GM19397 (cell line): ENCODE data around the gene CFAP65.

ENCODE experiments used
- ATAC-seq: cut with Tn5 transposase; IDR thresholded peaks from one replicate; pipeline ENCODE4 v1.9.1; 2021; ENCODE audit warnings: mild to moderate bottlenecking, moderate library complexity; ENCODE audit not compliant: unreplicated experiment

The CFAP65 gene

GRCh38 chr2:218993345-218994315 lies 47.7 kb downstream of the CFAP65 start, which contains the start of gene CRYBA2:
CRYBA2 (minus strand) TSS chr2:218993422; CDS start chr2:218993176, 246 bp downstream.
- ATAC-seq, result no peak

GRCh38 chr2:218992703-218993344 lies 48.5 kb downstream of the CFAP65 start:
- no peak for ATAC-seq

- ATAC-seq, result no peak
These were observed 49.1 kb downstream of the CFAP65 start for GRCh38 chr2:218992196-218992595.

- no peak for ATAC-seq
These were observed 49.6 kb downstream of the CFAP65 start for GRCh38 chr2:218991674-218992168.

- no peak for ATAC-seq
These were observed 50.7 kb downstream of the CFAP65 start for GRCh38 chr2:218990612-218991011.

GRCh38 chr2:218990052-218990451 lies 51.3 kb downstream of the CFAP65 start:
- ATAC-seq, result no peak

- no peak for ATAC-seq
These were observed 52.7 kb downstream of the CFAP65 start for GRCh38 chr2:218988650-218989049.

GRCh38 chr2:218988164-218988563 lies 53.2 kb downstream of the CFAP65 start:
- ATAC-seq, result no peak

GRCh38 chr2:218986148-218986761 lies 55.1 kb downstream of the CFAP65 start:
- ATAC-seq, result no peak

GRCh38 chr2:218985325-218986091 lies 55.8 kb downstream of the CFAP65 start:
- no peak for ATAC-seq

- no peak for ATAC-seq
These were observed 56.3 kb downstream of the CFAP65 start, which contains the start of gene FEV for GRCh38 chr2:218985021-218985324. FEV (minus strand) TSS chr2:218985184; CDS start chr2:218985075, 109 bp downstream.

- ATAC-seq, result no peak
These were observed 56.9 kb downstream of the CFAP65 start for GRCh38 chr2:218984239-218985020.

- no peak for ATAC-seq
These were observed 57.4 kb downstream of the CFAP65 start for GRCh38 chr2:218983934-218984238.

GRCh38 chr2:218983263-218983933 lies 57.9 kb downstream of the CFAP65 start:
- ATAC-seq, result no peak

GRCh38 chr2:218982586-218983262 lies 58.6 kb downstream of the CFAP65 start:
- no peak for ATAC-seq

- no peak for ATAC-seq
These were observed 59.3 kb downstream of the CFAP65 start for GRCh38 chr2:218981881-218982585.

- ATAC-seq, result no peak
These were observed 59.9 kb downstream of the CFAP65 start for GRCh38 chr2:218981390-218981880.

- no peak for ATAC-seq
These were observed 60.5 kb downstream of the CFAP65 start for GRCh38 chr2:218980735-218981389.
